GM12801 (cell line): ENCODE data around the gene TRIB2.

Experiments used
- TF ChIP-seq, protein P1 (sequence below): IDR thresholded peaks from one replicate; pipeline ENCODE4 v1.5.1; 2011; ENCODE audit warnings: control low read depth; ENCODE audit not compliant: insufficient read length; ENCODE audit errors: extremely low read depth

Gene TRIB2

DNA sequence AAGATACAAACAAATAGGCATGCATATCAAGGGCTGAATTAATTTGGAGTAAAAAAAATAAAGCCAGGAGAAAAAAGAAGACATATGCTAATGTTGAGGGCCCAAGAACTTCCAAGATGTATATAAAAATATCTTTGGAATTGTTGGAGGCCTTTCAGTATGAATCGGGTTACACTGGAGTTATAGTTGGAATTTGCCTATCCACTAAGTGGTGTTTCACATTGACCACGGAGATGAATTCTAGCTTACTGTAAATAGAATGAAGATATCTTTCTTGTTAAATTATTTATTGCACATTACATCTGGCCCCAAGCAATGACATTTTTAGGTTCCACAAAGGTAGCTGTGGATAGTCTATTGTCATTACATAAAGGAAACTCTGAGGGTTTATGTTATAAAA is 38.5 kb upstream of the TRIB2 start:
- TF ChIP-seq, protein P1, sequence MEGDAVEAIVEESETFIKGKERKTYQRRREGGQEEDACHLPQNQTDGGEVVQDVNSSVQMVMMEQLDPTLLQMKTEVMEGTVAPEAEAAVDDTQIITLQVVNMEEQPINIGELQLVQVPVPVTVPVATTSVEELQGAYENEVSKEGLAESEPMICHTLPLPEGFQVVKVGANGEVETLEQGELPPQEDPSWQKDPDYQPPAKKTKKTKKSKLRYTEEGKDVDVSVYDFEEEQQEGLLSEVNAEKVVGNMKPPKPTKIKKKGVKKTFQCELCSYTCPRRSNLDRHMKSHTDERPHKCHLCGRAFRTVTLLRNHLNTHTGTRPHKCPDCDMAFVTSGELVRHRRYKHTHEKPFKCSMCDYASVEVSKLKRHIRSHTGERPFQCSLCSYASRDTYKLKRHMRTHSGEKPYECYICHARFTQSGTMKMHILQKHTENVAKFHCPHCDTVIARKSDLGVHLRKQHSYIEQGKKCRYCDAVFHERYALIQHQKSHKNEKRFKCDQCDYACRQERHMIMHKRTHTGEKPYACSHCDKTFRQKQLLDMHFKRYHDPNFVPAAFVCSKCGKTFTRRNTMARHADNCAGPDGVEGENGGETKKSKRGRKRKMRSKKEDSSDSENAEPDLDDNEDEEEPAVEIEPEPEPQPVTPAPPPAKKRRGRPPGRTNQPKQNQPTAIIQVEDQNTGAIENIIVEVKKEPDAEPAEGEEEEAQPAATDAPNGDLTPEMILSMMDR = no peak

DNA sequence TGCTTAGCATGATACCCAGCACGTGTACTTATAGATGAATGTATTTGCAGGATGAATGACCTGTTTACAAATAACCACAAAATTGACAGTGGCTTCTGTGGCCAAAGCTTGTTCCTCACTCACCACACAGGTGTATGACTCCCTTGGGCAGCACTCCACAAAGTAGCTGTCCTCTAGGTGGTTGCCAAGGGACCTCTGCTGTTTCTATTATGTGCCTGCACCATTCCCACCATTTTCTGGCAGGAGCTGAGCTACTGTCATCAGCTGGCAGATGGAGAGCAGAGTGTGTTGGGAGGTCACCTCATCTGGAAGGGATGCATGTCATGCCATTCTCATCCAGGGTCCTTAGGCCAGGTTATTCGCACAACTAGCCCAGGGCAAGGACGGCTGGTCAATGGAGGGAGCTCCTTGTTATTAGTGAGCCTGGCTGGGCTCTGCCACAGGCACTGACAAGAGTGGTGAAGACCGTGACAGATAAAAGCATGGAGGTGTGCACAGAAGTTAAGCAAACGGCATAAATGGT is 37.1 kb upstream of the TRIB2 start:
- TF ChIP-seq, protein P1 = no peak

DNA sequence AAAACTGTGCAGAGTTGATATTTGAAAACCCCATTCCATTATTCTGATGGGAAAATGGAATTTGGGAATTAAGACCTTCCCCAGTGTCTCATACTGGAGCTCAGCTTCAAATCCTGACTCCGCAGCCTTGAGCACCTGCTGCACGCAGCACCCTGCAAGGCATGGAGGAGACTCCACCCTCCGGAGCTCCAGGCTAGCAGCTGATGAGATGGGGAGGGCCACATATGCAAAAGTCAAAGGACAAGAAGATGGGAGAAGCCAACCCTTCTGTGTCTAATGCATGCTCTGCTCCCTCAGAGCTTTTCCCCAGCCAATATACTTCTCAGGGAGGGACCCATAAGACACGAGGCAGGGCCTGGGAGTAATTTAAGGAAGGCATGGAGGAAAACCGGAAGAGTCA is 34.7 kb upstream of the TRIB2 start:
- TF ChIP-seq, protein P1 = no peak

DNA sequence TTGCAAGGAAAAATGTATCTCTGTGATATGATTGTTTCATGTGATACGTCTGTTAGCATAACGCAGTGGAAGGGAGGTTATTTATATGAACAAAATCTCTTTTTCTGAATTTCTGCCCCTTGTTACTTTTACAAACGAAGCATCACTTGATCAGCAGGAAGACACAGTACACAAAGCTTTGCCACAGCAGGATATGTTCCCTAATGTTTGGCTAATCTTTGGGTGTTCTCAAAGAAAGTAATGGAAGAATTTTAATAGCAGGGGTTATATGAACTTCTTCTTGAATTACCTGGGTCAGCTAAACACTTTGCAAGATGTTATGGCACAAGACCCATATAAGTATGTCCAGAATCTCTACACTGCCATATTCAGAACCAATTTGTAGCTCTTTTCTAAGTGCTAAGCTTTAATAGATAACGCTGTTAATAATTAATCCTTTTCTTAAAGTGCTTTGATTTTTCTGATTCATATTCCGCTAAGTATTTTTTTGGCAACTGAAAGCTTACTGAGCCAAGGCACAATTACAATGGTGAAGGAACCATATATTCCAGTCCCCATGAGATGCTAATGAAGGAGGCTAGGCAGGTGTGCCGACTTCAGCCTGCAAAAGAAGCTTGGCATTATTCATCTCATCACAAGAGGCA is 33.2 kb upstream of the TRIB2 start:
- TF ChIP-seq, protein P1 = no peak

DNA sequence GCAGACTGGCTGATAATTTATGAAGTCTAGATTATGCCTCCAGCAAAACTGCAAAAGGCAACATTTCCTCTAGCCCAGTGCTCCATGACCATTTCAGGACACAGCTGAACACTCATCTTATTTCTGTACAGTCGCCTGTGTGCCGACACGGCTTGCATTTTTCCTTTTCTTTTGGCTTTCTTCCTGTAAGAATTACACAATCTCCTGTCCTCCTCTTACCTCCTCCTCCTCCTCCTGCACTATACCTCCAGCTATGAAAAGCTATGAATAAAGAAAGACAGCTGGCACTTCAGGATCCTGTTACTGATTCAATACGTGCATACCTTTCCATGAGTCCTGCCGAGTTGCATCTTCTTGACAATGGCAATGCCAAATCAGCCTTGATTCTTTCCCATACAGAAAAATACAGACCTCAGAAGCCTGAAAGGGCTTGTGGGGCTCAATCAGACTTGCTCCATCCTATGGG is 32.2 kb upstream of the TRIB2 start:
- TF ChIP-seq, protein P1 = no peak

DNA sequence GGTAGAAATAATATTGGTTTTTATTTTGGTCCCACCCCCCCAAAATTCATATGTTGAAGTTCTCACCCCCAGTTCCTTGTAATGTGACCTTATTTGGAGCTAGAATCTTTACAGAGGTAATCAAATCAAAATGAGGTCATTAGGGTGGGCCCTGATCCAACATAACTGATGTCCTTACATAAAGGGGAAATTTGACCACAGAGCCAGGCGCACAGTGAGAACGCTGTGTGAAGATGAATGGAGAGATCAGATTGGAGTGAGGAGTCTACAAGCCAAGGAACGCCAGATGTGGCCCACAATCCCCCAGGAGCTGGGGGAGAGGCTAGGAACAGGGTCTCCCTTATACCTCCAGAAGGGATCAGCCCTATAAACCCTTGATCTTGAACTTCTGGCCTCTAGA is 31.6 kb upstream of the TRIB2 start:
- TF ChIP-seq, protein P1 = no peak

DNA sequence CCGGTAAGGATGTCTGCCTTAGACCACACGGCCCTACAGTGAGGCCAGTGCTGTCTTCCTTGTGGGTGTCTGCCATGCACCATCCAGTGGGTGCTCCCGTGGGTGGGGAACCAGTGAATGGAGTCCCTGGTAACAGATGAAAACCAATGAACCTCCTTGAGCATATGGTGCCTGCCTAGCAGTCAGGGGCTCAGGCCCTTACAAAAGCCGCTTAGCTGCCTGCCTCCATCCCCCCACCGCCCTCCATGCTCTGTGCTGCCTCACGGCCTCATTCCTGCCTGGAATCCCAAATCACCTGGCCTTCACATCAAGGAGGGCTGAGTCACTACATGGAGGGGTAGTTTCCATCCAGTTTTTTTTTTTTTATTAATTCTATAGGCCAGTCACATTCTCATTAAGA is 30.8 kb upstream of the TRIB2 start:
- TF ChIP-seq, protein P1 = no peak
